Cerebellar cortex (tissue), 1 donor: ENCODE results near the gene TCF7L1.
A peak's percentile ranks its signal among the peaks of the same experiment; 100 is the strongest.
"Not testable (repeated sequence)": the region's sequence is repeated elsewhere in the genome, so short reads cannot be mapped to it uniquely, and the experiment has no call there.

Source experiments
- DNase-seq: peaks from one replicate; pipeline ENCODE4 v3.0.0-alpha.2; 2015; ENCODE audit warnings: low spot score

Gene TCF7L1

GRCh38 chr2:85286918-85287317, 153.7 kb downstream of the TCF7L1 start:
- DNase-seq = no peak

- no peak for DNase-seq
Measured at GRCh38 chr2:85287721-85288120, 154.5 kb downstream of the TCF7L1 start.

- DNase-seq = no peak
Measured at GRCh38 chr2:85288244-85288725, 155.1 kb downstream of the TCF7L1 start.

GRCh38 chr2:85291425-85292023, 158.3 kb downstream of the TCF7L1 start:
- no peak for DNase-seq

- no peak for DNase-seq
Measured at GRCh38 chr2:85302121-85302520, 168.9 kb downstream of the TCF7L1 start.

- DNase-seq = peak; percentile 56
Measured at GRCh38 chr2:85303780-85304531, 170.8 kb downstream of the TCF7L1 start.

- DNase-seq = no peak
Measured at GRCh38 chr2:85307527-85307897, 174.3 kb downstream of the TCF7L1 start.

- DNase-seq = no peak
Measured at GRCh38 chr2:85308201-85308600, 175.0 kb downstream of the TCF7L1 start.

- DNase-seq = no peak
Measured at GRCh38 chr2:85308896-85309555, 175.8 kb downstream of the TCF7L1 start.

- DNase-seq = no peak
Measured at GRCh38 chr2:85309699-85310321, 176.6 kb downstream of the TCF7L1 start.

- no peak for DNase-seq
Measured at GRCh38 chr2:85310330-85310729, 177.1 kb downstream of the TCF7L1 start.

GRCh38 chr2:85312404-85312803, 179.2 kb downstream of the TCF7L1 start:
- no peak for DNase-seq

- DNase-seq = no peak
Measured at GRCh38 chr2:85314884-85315242, 181.7 kb downstream of the TCF7L1 start.

- not testable (repeated sequence) for DNase-seq
Measured at GRCh38 chr2:85315921-85316320, 182.7 kb downstream of the TCF7L1 start.

GRCh38 chr2:85318222-85319074, 185.3 kb downstream of the TCF7L1 start:
- no peak for DNase-seq

- DNase-seq = no peak
Measured at GRCh38 chr2:85319796-85320195, 186.6 kb downstream of the TCF7L1 start.

- DNase-seq = no peak
Measured at GRCh38 chr2:85323351-85323987, 190.3 kb downstream of the TCF7L1 start.

- DNase-seq = not testable (repeated sequence)
Measured at GRCh38 chr2:85323988-85324367, 190.8 kb downstream of the TCF7L1 start.

GRCh38 chr2:85324639-85325465, 191.7 kb downstream of the TCF7L1 start:
- DNase-seq = no peak

- no peak for DNase-seq
Measured at GRCh38 chr2:85325466-85325811, 192.2 kb downstream of the TCF7L1 start.
